H1 (cell line): ENCODE measurements around the gene TEAD1. TPM values are rescaled to one million over a fixed set of nuclear protein-coding genes. Genes with fewer than 3 reads are reported as not detected.

Experiments
- CTCF ChIA-PET: fragments of 300-600 bp; sonication (Branson Sonifier 250); formaldehyde crosslinking; loops from one replicate; lab custom pipeline; 2021; ENCODE audit not compliant: partially characterized antibody; lab: Charles Lee
- POLR2A ChIA-PET: fragments of 300-600 bp; sonication (Branson Sonifier 250); formaldehyde crosslinking; loops from one replicate; lab custom pipeline; 2021; ENCODE audit warnings: inconsistent platforms; ENCODE audit not compliant: partially characterized antibody; lab: Charles Lee
- DNase-seq, 2 experiments: peaks; one replicate each; pipeline versions ENCODE4 v3.0.0 to v3.0.0-alpha.2; 2010 to 2022; ENCODE audit warnings: low spot score in 2 of 2, low read depth in 1 of 2, mixed read lengths in 1 of 2
- FAIRE-seq: peaks from 2 replicates; lab custom pipeline; 2011; peaks lifted over from hg19 to GRCh38; lab: Jason Lieb, UNC
- H2AFZ ChIP-seq: 2 replicates; pipeline ENCODE4 v1.8.1; 2012; ENCODE audit warnings: low read length, inconsistent platforms
- H2AK5ac ChIP-seq: 2 replicates; pipeline ENCODE4 v1.6.1; 2013; ENCODE audit warnings: low read depth, low read length
- H2BK120ac ChIP-seq: replicated peaks from 2 replicates; pipeline ENCODE3; 2013; ENCODE audit warnings: low read depth, low read length, inconsistent platforms
- H2BK12ac ChIP-seq: 2 replicates; pipeline ENCODE4 v1.6.1; 2013; ENCODE audit warnings: low read depth, low read length
- H2BK15ac ChIP-seq: 2 replicates; pipeline ENCODE4 v1.6.1; 2013; ENCODE audit warnings: low read length
- H2BK20ac ChIP-seq: 2 replicates; pipeline ENCODE4 v1.6.1; 2013; ENCODE audit warnings: low read length
- H2BK5ac ChIP-seq: 2 replicates; pipeline ENCODE4 v1.6.1; 2013; ENCODE audit warnings: low read depth, low read length
- H3K14ac ChIP-seq: 2 replicates; pipeline ENCODE4 v1.6.1; 2013; ENCODE audit warnings: inconsistent platforms; ENCODE audit not compliant: insufficient read length
- H3K18ac ChIP-seq: 2 replicates; pipeline ENCODE4 v1.6.1; 2013; ENCODE audit warnings: low read length; ENCODE audit errors: extremely low read depth
- H3K23ac ChIP-seq: 2 replicates; pipeline ENCODE4 v1.6.1; 2013; ENCODE audit warnings: inconsistent platforms; ENCODE audit not compliant: insufficient read length
- H3K23me2 ChIP-seq: 2 replicates; pipeline ENCODE4 v1.6.1; 2013; ENCODE audit warnings: low read depth, low read length
- H3K27ac ChIP-seq: 2 replicates; pipeline ENCODE4 v1.6.1; 2011; ENCODE audit warnings: low read depth, low read length, inconsistent platforms
- H3K27me3 ChIP-seq, 4 experiments: replicated peaks in 1 of 4; 1 replicate in 1 of 4; 2 replicates in 3 of 4; pipeline versions ENCODE4 v1.6.1 to v1.8.1; 2011 to 2013; ENCODE audit warnings: low read length in 3 of 4, mild to moderate bottlenecking in 3 of 4, inconsistent platforms in 2 of 4, mixed read lengths in 2 of 4, moderate library complexity in 1 of 4; ENCODE audit not compliant: control insufficient read depth in 3 of 4, insufficient read depth in 3 of 4; ENCODE audit errors: extremely low read depth in 1 of 4
- H3K36me3 ChIP-seq, 4 experiments: 2 replicates each; pipeline versions ENCODE4 v1.6.1 to v1.8.1; 2011 to 2013; ENCODE audit warnings: mild to moderate bottlenecking in 4 of 4, low read length in 3 of 4, moderate library complexity in 2 of 4, control low read depth in 1 of 4, inconsistent platforms in 1 of 4; ENCODE audit not compliant: insufficient read depth in 4 of 4, control insufficient read depth in 2 of 4
- H3K4ac ChIP-seq: replicated peaks from 2 replicates; pipeline ENCODE3; 2013; ENCODE audit warnings: low read length, low read depth, mixed read lengths, inconsistent platforms; ENCODE audit not compliant: insufficient read length
- H3K4me1 ChIP-seq, 4 experiments: replicated peaks in 1 of 4; 1 replicate in 1 of 4; 2 replicates in 3 of 4; pipeline versions ENCODE4 v1.6.1 to v1.8.1; 2011 to 2013; ENCODE audit warnings: low read length in 3 of 4, inconsistent platforms in 2 of 4, mixed read lengths in 1 of 4; ENCODE audit not compliant: insufficient read depth in 4 of 4, control insufficient read depth in 3 of 4
- H3K4me2 ChIP-seq, 2 experiments: 2 replicates each; pipeline versions ENCODE4 v1.6.1 to v1.8.1; 2011 to 2013; ENCODE audit warnings: low read depth in 2 of 2, low read length in 2 of 2, control low read depth in 1 of 2, inconsistent platforms in 1 of 2, mild to moderate bottlenecking in 1 of 2; ENCODE audit not compliant: insufficient read depth in 1 of 2
- H3K4me3 ChIP-seq, 4 experiments: fragments of 200-600, 300-600 bp in 1 of 4; sonication (generic), shearing (Covaris generic), sonication (Bioruptor Twin) in 1 of 4; 2 replicates each; pipeline versions ENCODE4 v1.5.1 to v1.8.1; 2011 to 2016; ENCODE audit warnings: low read length in 4 of 4, low read depth in 3 of 4, control low read depth in 2 of 4, inconsistent platforms in 2 of 4, mild to moderate bottlenecking in 2 of 4, mixed read lengths in 1 of 4, moderate library complexity in 1 of 4; ENCODE audit not compliant: insufficient read depth in 2 of 4; ENCODE audit errors: extremely low read depth in 1 of 4
- H3K56ac ChIP-seq: replicated peaks from 2 replicates; pipeline ENCODE3; 2013; ENCODE audit warnings: low read depth, mild to moderate bottlenecking, mixed read lengths, low read length, inconsistent platforms; ENCODE audit not compliant: insufficient read length
- H3K79me1 ChIP-seq: 2 replicates; pipeline ENCODE4 v1.6.1; 2013; ENCODE audit warnings: low read depth, low read length, control low read depth
- H3K79me2 ChIP-seq, 2 experiments: 2 replicates each; pipeline versions ENCODE4 v1.6.1 to v1.8.1; 2012 to 2013; ENCODE audit warnings: low read length in 2 of 2, mild to moderate bottlenecking in 2 of 2, inconsistent platforms in 1 of 2; ENCODE audit not compliant: insufficient read depth in 2 of 2, control insufficient read depth in 1 of 2
- H3K9ac ChIP-seq, 4 experiments: replicated peaks in 1 of 4; 1 replicate in 1 of 4; 2 replicates in 3 of 4; pipeline versions ENCODE4 v1.6.1 to v1.8.1; 2011 to 2013; ENCODE audit warnings: low read depth in 3 of 4, low read length in 3 of 4, control low read depth in 2 of 4, mild to moderate bottlenecking in 2 of 4, moderate library complexity in 2 of 4, inconsistent platforms in 1 of 4; ENCODE audit errors: extremely low read depth in 1 of 4
- H3K9me3 ChIP-seq, 2 experiments: 2 replicates each; pipeline versions ENCODE4 v1.6.1 to v1.8.1; 2012 to 2013; ENCODE audit warnings: mild to moderate bottlenecking in 2 of 2, moderate library complexity in 2 of 2, control low read depth in 1 of 2, inconsistent platforms in 1 of 2, low read depth in 1 of 2, low read length in 1 of 2, mixed read lengths in 1 of 2; ENCODE audit not compliant: insufficient read depth in 2 of 2
- H4K20me1 ChIP-seq, 2 experiments: replicated peaks in 1 of 2; 2 replicates each; pipeline versions ENCODE3 to v1.8.1; 2011 to 2013; ENCODE audit warnings: inconsistent platforms in 2 of 2, low read length in 2 of 2, mild to moderate bottlenecking in 1 of 2; ENCODE audit not compliant: insufficient read depth in 2 of 2, control insufficient read depth in 1 of 2
- H4K5ac ChIP-seq: 2 replicates; pipeline ENCODE4 v1.6.1; 2013; ENCODE audit warnings: low read length, low read depth, mixed read lengths, inconsistent platforms; ENCODE audit not compliant: insufficient read length
- H4K8ac ChIP-seq: 2 replicates; pipeline ENCODE4 v1.8.0; 2013; ENCODE audit warnings: mild to moderate bottlenecking, moderate library complexity, low read length, inconsistent platforms; ENCODE audit not compliant: insufficient read depth; ENCODE audit errors: extremely low read depth
- H4K91ac ChIP-seq: replicated peaks from 2 replicates; pipeline ENCODE3; 2013; ENCODE audit warnings: low read length, mixed read lengths, inconsistent platforms; ENCODE audit not compliant: insufficient read length
- BACH1 ChIP-seq: IDR thresholded peaks from 2 replicates; pipeline ENCODE4 v1.6.1; 2012; ENCODE audit warnings: low read length, improper control_type of control experiment
- KDM1A ChIP-seq: fragments of 200-600, 300-600 bp; sonication (generic); IDR thresholded peaks from 2 replicates; pipeline ENCODE4 v1.7.1; 2016; ENCODE audit warnings: mild to moderate bottlenecking, low read length, borderline replicate concordance
- WGBS, 2 experiments: shearing (Covaris generic) in 1 of 2; methylation state at CpG; one replicate each; pipeline versions ENCODE4 v1.1.6 to v1.1.7; 2013 to 2015; ENCODE audit warnings: low lambda C conversion rate in 2 of 2, mixed read lengths in 2 of 2, inconsistent platforms in 1 of 2, low coverage in 1 of 2, missing lambda C conversion rate in 1 of 2; ENCODE audit not compliant: insufficient replicate concordance in 2 of 2, insufficient coverage in 1 of 2, insufficient read length in 1 of 2; ENCODE audit errors: extremely low coverage in 1 of 2, missing lambda C conversion rate in 1 of 2; 5-methylcytosine and 5-hydroxymethylcytosine counted together
- polyA plus RNA-seq, 7 experiments: library from polyadenylated mRNA; depleted of rRNA in 3 of 7; stranded (reverse) in 5 of 7; unstranded in 2 of 7; fragments of >200 nt in 5 of 7; fragments of 200-250 nt in 2 of 7; gene quantifications; 1 replicate in 5 of 7; 2 replicates in 1 of 7; 4 replicates in 1 of 7; pipeline versions ENCODE4 v1.2.1 to v1.2.3, GENCODE V29; 2011 to 2013; ENCODE audit warnings: missing spikeins in 2 of 7, mixed read lengths in 2 of 7
- total RNA-seq: library from RNA; stranded (reverse); fragmentation: NEBNext Ultra II Directional; extraction: Animal tissue kit (Norgen Biotek cat#: 25700); gene quantifications from 2 replicates; pipeline ENCODE4 v1.2.1, GENCODE V29; 2021

The TEAD1 gene
- total and polyA plus RNA-seq, 2 of the 8 experiments (the other 6 are each of a cell fraction or from before 2014, with no cell fraction given), result 15.6 to 67.4 TPM

DNA sequence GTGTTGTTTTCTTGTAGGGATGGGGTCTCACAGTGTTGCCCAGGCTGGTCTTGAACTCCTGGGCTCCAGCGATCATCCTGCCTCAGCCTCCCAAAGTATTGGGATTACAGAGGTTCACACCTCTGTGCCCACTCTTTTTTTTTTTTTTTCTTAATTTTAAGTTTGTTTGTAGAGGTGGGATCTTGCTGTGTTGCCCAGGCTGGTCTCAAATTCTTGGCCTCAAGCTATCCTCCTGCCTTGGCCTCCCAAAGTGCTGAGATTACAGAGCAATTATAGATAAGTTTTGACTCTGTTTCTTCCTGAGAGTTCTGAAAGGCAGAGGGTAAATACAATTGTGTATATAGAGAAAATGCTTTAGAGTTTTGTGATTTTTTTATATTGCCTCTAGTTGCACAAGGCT lies 160.4 kb downstream of the TEAD1 start:
- TF ChIP-seq KDM1A, result 0 out of 2 replicates have a peak, but pooled peaks have one; percentile 21
- no peak for TF ChIP-seq BACH1

More for the DNA sequence above, 160.4 kb downstream of the TEAD1 start:
- Histone ChIP-seq H2BK15ac (no peak overlapping the region), H2AFZ (no peak overlapping the region), H2AK5ac (no peak overlapping the region), H3K23me2 (no peaks in the 10 kb centered on the region), H3K18ac (no peak overlapping the region), H4K5ac (no peak overlapping the region), H4K8ac (no peak overlapping the region), H3K9me3 (no peaks in the 10 kb centered on the region), H3K36me3 (no peaks in the 10 kb centered on the region), H3K4me2 (no peak overlapping the region), H3K4me1 (peaks cover 2 to 16% (median 10%) of the 10 kb centered on the region in 4 experiments), H3K4me3 (no peak overlapping the region), H3K27ac (no peak overlapping the region), H2BK5ac (no peak overlapping the region), H3K79me2 (peaks cover 2 to 83% of the 10 kb centered on the region in 2 experiments; a peak in 3 of 4 replicates), H2BK12ac (no peak overlapping the region), H3K4ac (no peak overlapping the region), H3K27me3 (no peaks in the 10 kb centered on the region), H3K79me1 (no peaks in the 10 kb centered on the region; the same call in none of the 2 replicates), H3K9ac (no peak overlapping the region), H3K14ac (no peak overlapping the region), H2BK20ac (no peak overlapping the region), H3K23ac (no peak overlapping the region), H4K91ac (no peak overlapping the region), H4K20me1 (no peaks in the 10 kb centered on the region), H3K56ac (no peak overlapping the region), H2BK120ac (no peak overlapping the region)
- ChIA-PET POLR2A (no interaction called here), CTCF (interaction anchor here (0.6 to 1.5 kb wide), 5 partner anchors 8 to 236 kb away, joined by 3 to 6 read pairs (median 3); no protein-coding TSS in a partner anchor)
- DNase-seq (no peak), FAIRE-seq (no peak)
- 75% methylated on average over 1 of the region's 1 CpG; no CpG with 5 or more reads in 1 of the 2 experiments for WGBS, 2 experiments
